22Rv1 (cell line): ENCODE data around the gene LGALS13.

Source experiments
- ZFX ChIP-seq: fragments of 450-650 bp; IDR thresholded peaks from 2 replicates; pipeline ENCODE4 v1.6.1; 2017; ENCODE audit warnings: antibody characterized with exemption, borderline replicate concordance
- TF ChIP-seq, protein P1 (sequence below): fragments of 450-650 bp; IDR thresholded peaks from 2 replicates; pipeline ENCODE4 v1.5.1; 2017; ENCODE audit warnings: mild to moderate bottlenecking

DNA sequence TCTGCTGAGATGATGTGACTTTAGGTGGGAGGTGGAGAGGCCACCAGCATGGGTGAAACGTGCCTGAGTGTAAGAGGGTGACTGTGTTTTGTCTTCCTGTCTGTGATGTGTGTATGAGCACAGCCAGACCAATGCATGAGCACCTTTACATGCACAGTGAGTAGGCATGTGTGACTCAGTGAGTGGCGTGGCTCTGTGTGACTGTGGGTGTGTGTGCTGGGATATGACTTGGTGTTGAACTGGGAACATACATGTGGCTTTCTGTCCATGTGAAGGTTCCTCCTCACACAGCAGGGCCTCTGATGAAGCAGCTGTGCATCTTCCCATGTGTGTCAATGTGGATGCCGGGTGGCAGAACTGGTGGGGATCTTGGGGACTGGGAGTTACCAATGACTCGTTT lies 19.9 kb upstream of the LGALS13 start:
- TF ChIP-seq, protein P1, sequence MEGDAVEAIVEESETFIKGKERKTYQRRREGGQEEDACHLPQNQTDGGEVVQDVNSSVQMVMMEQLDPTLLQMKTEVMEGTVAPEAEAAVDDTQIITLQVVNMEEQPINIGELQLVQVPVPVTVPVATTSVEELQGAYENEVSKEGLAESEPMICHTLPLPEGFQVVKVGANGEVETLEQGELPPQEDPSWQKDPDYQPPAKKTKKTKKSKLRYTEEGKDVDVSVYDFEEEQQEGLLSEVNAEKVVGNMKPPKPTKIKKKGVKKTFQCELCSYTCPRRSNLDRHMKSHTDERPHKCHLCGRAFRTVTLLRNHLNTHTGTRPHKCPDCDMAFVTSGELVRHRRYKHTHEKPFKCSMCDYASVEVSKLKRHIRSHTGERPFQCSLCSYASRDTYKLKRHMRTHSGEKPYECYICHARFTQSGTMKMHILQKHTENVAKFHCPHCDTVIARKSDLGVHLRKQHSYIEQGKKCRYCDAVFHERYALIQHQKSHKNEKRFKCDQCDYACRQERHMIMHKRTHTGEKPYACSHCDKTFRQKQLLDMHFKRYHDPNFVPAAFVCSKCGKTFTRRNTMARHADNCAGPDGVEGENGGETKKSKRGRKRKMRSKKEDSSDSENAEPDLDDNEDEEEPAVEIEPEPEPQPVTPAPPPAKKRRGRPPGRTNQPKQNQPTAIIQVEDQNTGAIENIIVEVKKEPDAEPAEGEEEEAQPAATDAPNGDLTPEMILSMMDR, result no peak
- TF ChIP-seq ZFX, result no peak
